Heart left ventricle (tissue), 16 donors: ENCODE measurements around the gene UQCC2. TPM values are rescaled to one million over a fixed set of nuclear protein-coding genes. Genes with fewer than 3 reads are reported as not detected.

Experiments used
- ATAC-seq, 4 donors: fragments of 200-7000 bp; cut with Tn5 transposase; one replicate each; pipeline ENCODE4 v1.9.1; 2020 to 2022; ENCODE audit warnings: moderate library complexity in 4 of 4, mild to moderate bottlenecking in 3 of 4, moderate number of reproducible peaks in 1 of 4
- DNase-seq, 5 donors: peaks; one replicate each; pipeline ENCODE4 v3.0.0-alpha.2; 2020
- H3K27ac ChIP-seq, 12 donors: fragments of 200-600 bp; sonication (generic) in 4 of 12; one replicate each; pipeline versions ENCODE4 v1.5.0 to v1.8.0; 2016 to 2022; ENCODE audit warnings: mild to moderate bottlenecking in 2 of 12
- H3K27me3 ChIP-seq, 9 donors: fragments of 200-600 bp; sonication (generic) in 2 of 9; one replicate each; pipeline versions ENCODE4 v1.5.1 to v1.8.0; 2016 to 2022; ENCODE audit warnings: mild to moderate bottlenecking in 3 of 9
- H3K36me3 ChIP-seq, 9 donors: fragments of 200-600 bp; sonication (generic) in 2 of 9; one replicate each; pipeline versions ENCODE4 v1.5.0 to v1.8.0; 2018 to 2022; ENCODE audit warnings: mild to moderate bottlenecking in 2 of 9
- H3K4me1 ChIP-seq, 12 donors: fragments of 200-600 bp; sonication (generic) in 4 of 12; one replicate each; pipeline versions ENCODE4 v1.5.0 to v1.8.0; 2016 to 2022; ENCODE audit warnings: mild to moderate bottlenecking in 3 of 12
- H3K4me3 ChIP-seq, 12 donors: fragments of 200-600 bp; sonication (generic) in 4 of 12; one replicate each; pipeline versions ENCODE4 v1.5.0 to v1.8.0; 2017 to 2022; ENCODE audit warnings: mild to moderate bottlenecking in 9 of 12, moderate library complexity in 4 of 12
- H3K9me3 ChIP-seq, 12 donors: fragments of 200-600 bp; sonication (generic) in 4 of 12; one replicate each; pipeline versions ENCODE4 v1.5.0 to v1.8.0; 2016 to 2022; ENCODE audit warnings: mild to moderate bottlenecking in 1 of 12
- CTCF ChIP-seq, 12 donors: fragments of 200-600 bp; sonication (generic) in 4 of 12; IDR thresholded peaks; one replicate each; pipeline versions ENCODE4 v1.5.0 to v1.8.0; 2018 to 2022; ENCODE audit warnings: antibody characterized with exemption in 12 of 12, mild to moderate bottlenecking in 5 of 12
- POLR2A ChIP-seq, 2 donors: fragments of 450-650 bp; IDR thresholded peaks; one replicate each; pipeline ENCODE4 v1.6.1; 2017; ENCODE audit warnings: antibody characterized with exemption in 2 of 2, mild to moderate bottlenecking in 2 of 2, moderate library complexity in 2 of 2
- WGBS, 4 donors: extraction: QIAGEN DNeasy Blood & Tissue Kit in 2 of 4; methylation state at CpG; one replicate each; pipeline versions ENCODE4 v1.1.5 to v1.1.7; 2013 to 2018; 5-methylcytosine and 5-hydroxymethylcytosine counted together
- intact Hi-C, 10 donors: fragments of 100-400 bp; cut with DNase I; formaldehyde crosslinking; loops; one replicate each; pipeline versions ENCODE4 v1.11.1 to v1.14.2; 2022
- polyA plus RNA-seq, 2 donors: library from polyadenylated mRNA; stranded (reverse); fragments of 200-250 nt; gene quantifications; one replicate each; pipeline ENCODE4 v1.2.3, GENCODE V29; 2013
- total RNA-seq, 9 donors: library from RNA; depleted of rRNA in 2 of 9; stranded (reverse); fragments of >200 nt in 2 of 9; fragmentation: NEBNext Ultra II Directional in 3 of 9; extraction: Animal tissue kit (Norgen Biotek cat#: 25700) in 3 of 9; gene quantifications; one replicate each; pipeline versions ENCODE4 v1.1.0 to v1.2.4, GENCODE V29; 2016 to 2023
- donor health status: ischemic (EF 13 %, LVEDD 7.1; RV severe dilation, severe dysfunction).
- donor health status: healthy with polysubstance abuse.
- donor health status: DM: no; HTN: yes; CAD: no.
- donor health status: DM: no; HTN: no; CAD: no.
- donor health status: ischemic (EF 25% LVEDD 6.9; RV normal size, moderate dysfunction).
- donor health status: ischemic (EF 25% LVEDD 5.7; RV mildly dilated, moderate dysfunction).
- donor health status: healthy.
- donor health status: DM: yes; HTN: yes; CAD: no.
- donor health status: ischemic (EF 35%, LVEDD 5.7; RV mildly dilated, moderate dysfunction).
- donor health status: nonischemic (EF 11% LVEDD 7.7; RV severe dilation, severe dysfunction).
- donor health status: DM: yes; HTN: yes; CAD: no.
- donor health status: PGD.
- donor health status: ischemic (EF 29% LVEDD 5.4; RV normal size, mild dysfunction).
- donor health status: nonischemic (EF 23%, LVEDD 6.1; RV moderate dilation, normal function).

Gene UQCC2
- total and polyA plus RNA-seq, 11 donors, result 88.5 to 496 (median 195) TPM

GRCh38 chr6:33678932-33679490 lies 32.5 kb downstream of the UQCC2 start:
- no peak for ATAC-seq
- H3K27me3 ChIP-seq, result no peaks in the 10 kb centered on the region
- intact Hi-C loops, result loop anchor here in 1 of 10 donors (10.0 kb wide), 1 partner anchor 94 kb away; the partner anchor contains the start of gene BAK1
- DNase-seq, result no peak
- peaks cover 0 to 76% (median 61%) of the 10 kb centered on the region in 9 donors for H3K36me3 ChIP-seq
- no peak overlapping the region for H3K4me3 ChIP-seq
- H3K4me1 ChIP-seq, result no peaks in the 10 kb centered on the region
- no peak overlapping the region for H3K27ac ChIP-seq
- H3K9me3 ChIP-seq, result no peaks in the 10 kb centered on the region
- 84 to 89% (median 86%) methylated on average over 12 of the region's 12 CpGs for WGBS, 4 donors
- TF ChIP-seq POLR2A (IDR thresholded peaks at IDR 0.05), result no peak
- no peak for TF ChIP-seq CTCF (IDR thresholded peaks at IDR 0.05)

GRCh38 chr6:33678233-33678931 lies 33.1 kb downstream of the UQCC2 start:
- Histone ChIP-seq H3K4me1 (peaks cover 0 to 4% (median 0%) of the 10 kb centered on the region in 12 donors), H3K4me3 (no peak overlapping the region), H3K9me3 (no peaks in the 10 kb centered on the region), H3K36me3 (peaks cover 0 to 77% (median 63%) of the 10 kb centered on the region in 9 donors), H3K27ac (no peak overlapping the region), H3K27me3 (no peaks in the 10 kb centered on the region)
- intact Hi-C loops, result loop anchor here in 1 of 10 donors (10.0 kb wide), 1 partner anchor 94 kb away; the partner anchor contains the start of gene BAK1
- TF ChIP-seq POLR2A (IDR thresholded peaks at IDR 0.05), result no peak
- no peak for TF ChIP-seq CTCF (IDR thresholded peaks at IDR 0.05)
- DNase-seq (no peak), ATAC-seq (no peak)
- 91 to 95% (median 93%) methylated on average over 21 to 24 of the region's 24 CpGs for WGBS, 4 donors

DNA sequence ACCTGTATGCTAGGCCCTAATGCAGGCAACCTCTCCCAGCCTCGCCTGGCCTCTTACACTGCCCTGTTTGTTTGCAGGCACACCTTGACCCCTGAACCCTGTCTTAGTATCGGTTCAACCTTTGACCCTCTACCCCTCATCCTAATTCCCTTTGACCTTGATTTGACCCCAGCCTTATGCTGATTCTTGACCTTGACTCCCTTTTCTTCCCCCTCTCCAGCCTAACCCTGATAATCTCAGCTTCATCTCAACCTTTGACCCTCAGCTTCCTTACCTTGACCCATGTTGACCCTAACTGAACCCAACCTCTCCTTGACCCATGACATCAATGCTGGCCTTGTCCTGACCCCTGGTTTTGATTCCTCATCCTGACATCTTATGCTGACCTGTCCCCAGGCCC lies 33.8 kb downstream of the UQCC2 start:
- H3K9me3 ChIP-seq, result no peaks in the 10 kb centered on the region
- intact Hi-C loops, result loop anchor here in 1 of 10 donors (10.0 kb wide), 1 partner anchor 93 kb away; the partner anchor contains the start of gene BAK1
- peaks cover 0 to 11% (median 5%) of the 10 kb centered on the region in 12 donors for H3K4me1 ChIP-seq
- DNase-seq (no peak), ATAC-seq (no peak)
- peaks cover 0 to 74% (median 58%) of the 10 kb centered on the region in 9 donors for H3K36me3 ChIP-seq
- no peak overlapping the region for H3K4me3 ChIP-seq
- no peak overlapping the region for H3K27ac ChIP-seq
- TF ChIP-seq CTCF (IDR thresholded peaks at IDR 0.05) (no peak), POLR2A (IDR thresholded peaks at IDR 0.05) (no peak)
- WGBS, 4 donors, result 95 to 100% (median 98%) methylated on average over 2 of the region's 2 CpGs
- no peaks in the 10 kb centered on the region for H3K27me3 ChIP-seq

- Histone ChIP-seq H3K9me3 (no peaks in the 10 kb centered on the region), H3K27ac (no peak overlapping the region), H3K36me3 (peaks cover 0 to 70% (median 54%) of the 10 kb centered on the region in 9 donors), H3K4me1 (peaks cover 0 to 13% (median 6%) of the 10 kb centered on the region in 12 donors), H3K4me3 (no peak overlapping the region), H3K27me3 (no peaks in the 10 kb centered on the region)
- intact Hi-C loops, result loop anchor here in 1 of 10 donors (10.0 kb wide), 1 partner anchor 92 kb away; the partner anchor contains the start of gene BAK1
- no peak for DNase-seq
- no peak for ATAC-seq
- WGBS, 4 donors, result 84 to 87% (median 86%) methylated on average over 8 of the region's 8 CpGs
- TF ChIP-seq CTCF (IDR thresholded peaks at IDR 0.05), result no peak
These were observed 34.3 kb downstream of the UQCC2 start for GRCh38 chr6:33677143-33677660.
